DMS53 treated with DMSO at 0.1 percent for 48 hours (cell line): ENCODE data around the gene TBX1.

Experiments used
- DNase-seq: peaks from one replicate; lab custom pipeline; 2025; ENCODE audit not compliant: unreplicated experiment; lab: John Stamatoyannopoulos, UW

The TBX1 gene

DNA sequence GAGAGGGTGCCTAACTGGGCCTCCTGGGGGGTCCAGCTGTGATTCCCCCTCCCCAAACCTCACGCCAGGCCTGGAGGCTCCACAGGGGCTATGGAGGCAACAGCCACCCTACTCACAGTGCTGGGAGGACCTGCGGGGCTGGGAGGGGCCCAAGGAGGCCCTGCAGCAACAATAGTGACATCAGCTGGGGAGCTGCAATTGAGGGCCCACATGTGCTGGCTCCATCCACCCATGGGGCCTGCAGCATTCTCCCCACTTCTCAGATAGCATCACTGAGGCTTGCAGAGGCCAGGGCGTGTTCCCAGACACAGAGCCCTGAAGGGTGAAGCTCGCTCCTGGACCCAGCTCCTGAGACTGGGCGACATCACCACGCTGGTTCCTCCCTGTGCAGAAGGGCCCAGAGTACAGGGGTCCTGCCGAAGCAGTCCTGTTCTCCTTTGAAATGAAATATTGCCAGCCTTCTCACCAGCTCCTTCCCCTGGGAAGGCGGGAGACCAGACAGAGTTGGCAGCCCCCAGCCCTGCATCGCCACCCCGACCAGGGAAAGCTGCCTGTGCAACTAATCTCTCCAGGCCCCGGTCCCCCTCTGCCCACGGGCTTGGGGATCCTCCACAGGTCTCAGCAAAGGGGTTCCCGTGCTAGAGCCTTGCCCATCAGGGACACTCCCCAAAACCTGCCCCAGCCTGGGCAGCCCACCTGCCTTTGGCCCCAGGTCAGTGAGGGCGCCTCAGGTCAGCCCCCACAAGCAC, 8.9 kb upstream of the TBX1 start:
- no peak for DNase-seq

DNA sequence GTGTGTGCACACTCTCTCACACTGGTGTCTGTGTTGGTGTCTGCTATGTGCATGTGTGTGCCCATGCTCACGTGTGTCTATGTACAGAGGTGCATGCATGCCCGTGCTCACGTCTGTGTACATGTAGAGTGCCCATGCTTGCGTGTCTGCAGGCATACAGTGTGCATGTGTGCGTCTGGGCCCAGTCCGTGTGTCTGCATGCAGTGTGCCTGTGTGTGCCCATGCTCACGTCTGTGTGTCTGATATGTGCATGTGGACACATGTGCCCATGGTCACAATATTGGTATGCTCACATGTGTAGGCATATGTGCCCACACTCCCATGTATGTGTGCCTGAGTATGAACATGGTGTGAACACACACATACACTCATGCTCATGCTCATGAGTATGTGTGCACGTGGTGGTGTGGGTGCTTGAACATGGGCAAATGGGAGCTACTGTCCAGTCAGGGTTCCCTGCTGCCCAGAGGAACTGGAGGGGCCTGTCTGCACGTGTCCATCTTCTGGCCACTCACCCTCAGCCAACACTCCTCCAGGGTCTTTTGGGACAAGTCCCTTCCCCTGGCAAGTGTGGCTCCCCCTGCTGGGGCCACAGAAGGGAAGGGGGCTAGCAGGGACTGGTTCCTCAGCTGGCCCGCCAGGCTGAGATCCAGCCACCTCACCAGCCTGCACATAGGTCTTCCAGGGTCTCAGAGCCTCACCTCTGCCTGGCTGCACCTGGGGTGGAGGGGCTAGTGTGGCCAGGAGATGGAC, 7.3 kb upstream of the TBX1 start:
- DNase-seq, result no peak

DNA sequence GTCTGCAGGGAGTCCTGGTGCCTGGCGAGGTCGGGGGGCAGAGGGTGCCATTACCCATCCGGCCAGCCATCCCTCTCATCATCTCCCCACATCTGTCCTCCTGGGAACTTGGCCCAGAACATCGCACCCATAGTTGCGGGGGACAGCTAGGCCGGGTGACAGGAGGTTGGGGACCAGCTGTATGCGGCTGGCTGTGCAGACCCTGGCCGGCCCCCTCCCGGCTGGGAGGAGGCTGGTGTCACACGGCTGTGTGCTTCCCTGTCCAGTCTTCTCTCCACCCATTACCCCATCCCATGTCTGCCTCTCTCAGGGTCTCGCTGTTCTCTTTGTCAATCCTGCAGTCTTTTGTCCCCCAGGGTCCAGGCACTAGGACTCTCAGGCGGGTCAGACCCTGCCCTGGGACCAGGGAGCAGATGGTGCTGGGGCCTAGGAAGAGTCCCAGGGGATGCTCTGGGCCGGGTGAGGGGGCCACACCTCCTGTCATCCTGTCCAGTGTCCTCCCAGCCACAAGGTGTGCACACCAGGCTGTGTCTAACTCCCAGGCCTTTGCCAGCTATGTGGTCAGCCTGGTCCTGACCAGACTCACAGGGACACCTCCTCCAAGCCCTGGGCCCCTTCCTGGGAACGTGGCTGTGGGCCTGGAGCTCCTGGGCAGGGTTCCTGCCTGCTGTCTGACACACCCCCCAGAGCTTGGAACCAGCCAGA, 6.4 kb upstream of the TBX1 start:
- DNase-seq, result no peak

DNA sequence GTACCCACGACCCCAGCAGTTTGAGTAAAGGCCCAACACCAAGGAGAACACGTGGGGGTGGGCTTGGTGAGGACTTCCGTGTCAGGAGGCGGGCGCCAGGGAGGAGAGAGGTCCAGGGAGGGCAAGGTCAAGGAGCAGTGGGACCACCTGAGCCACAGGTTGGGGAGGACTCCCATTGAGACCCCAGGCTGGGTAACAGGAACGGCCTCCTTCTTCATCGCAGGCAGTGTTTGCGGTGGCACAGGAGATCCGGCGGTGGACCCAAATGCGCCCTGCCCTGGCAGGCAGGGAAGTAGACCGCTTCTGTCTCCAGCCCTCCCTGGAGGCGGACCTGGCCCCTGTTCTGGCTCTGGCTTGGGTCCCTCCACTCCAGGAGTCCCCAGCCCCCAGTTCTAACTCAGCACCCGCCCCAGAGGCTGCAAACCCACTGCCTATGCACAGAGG, 5.9 kb upstream of the TBX1 start:
- DNase-seq, result no peak

DNA sequence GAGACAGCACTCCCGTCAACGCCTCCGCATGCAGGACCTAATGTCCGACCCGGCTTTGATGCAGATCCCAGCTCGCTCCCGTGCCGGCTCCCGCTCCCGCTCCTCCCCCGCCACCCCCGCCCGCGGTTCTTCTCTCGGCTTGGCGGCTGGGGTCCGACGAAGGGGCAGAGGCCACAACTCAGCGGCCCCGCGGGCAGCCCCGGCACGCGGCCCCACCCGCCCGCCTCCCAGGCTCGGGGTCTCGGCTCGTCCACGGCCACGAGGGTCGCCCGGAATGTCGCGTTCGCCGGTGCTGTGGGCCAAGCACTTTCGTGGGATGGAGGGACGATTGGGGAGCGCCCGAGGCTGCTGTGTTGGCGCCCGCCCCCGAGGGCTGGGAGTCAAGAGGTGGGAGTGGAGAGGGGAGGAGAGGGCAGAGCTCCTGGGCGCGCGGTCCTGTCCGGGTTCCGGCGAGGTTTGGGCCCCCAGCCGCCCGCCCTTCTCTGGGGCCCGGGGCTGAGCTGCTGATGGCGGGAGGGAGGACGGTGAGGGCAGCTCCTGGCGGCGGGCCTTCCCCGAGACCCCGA, 5.3 kb upstream of the TBX1 start:
- DNase-seq, result no peak

DNA sequence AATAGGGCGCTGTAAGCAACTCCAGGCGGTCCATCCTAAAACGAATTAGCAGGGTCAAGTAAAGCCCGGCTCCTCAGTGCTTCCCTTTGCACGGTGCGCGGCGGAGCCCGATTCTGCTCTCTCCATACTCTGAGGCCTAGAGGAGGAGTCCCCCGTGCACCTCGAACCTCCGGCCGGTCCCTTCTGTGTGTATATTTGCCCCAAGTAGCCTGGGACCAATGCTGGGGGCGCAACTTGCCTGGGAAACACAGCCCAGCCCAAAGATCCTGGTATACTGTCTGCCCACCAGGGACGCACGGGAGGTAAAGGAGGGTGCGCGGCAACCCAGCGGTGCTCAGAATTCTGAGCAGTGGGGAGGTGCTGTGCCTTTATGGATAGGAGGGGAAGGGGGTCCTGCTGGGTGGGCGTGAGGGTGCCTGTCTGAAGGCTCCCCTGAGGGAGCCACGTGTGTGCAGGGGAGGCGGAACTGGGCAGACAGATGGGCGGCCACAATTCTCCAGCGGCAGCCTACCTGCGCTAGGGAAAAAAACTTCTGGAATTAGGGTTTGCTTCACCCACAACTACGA, 4.8 kb upstream of the TBX1 start:
- DNase-seq, result no peak

DNA sequence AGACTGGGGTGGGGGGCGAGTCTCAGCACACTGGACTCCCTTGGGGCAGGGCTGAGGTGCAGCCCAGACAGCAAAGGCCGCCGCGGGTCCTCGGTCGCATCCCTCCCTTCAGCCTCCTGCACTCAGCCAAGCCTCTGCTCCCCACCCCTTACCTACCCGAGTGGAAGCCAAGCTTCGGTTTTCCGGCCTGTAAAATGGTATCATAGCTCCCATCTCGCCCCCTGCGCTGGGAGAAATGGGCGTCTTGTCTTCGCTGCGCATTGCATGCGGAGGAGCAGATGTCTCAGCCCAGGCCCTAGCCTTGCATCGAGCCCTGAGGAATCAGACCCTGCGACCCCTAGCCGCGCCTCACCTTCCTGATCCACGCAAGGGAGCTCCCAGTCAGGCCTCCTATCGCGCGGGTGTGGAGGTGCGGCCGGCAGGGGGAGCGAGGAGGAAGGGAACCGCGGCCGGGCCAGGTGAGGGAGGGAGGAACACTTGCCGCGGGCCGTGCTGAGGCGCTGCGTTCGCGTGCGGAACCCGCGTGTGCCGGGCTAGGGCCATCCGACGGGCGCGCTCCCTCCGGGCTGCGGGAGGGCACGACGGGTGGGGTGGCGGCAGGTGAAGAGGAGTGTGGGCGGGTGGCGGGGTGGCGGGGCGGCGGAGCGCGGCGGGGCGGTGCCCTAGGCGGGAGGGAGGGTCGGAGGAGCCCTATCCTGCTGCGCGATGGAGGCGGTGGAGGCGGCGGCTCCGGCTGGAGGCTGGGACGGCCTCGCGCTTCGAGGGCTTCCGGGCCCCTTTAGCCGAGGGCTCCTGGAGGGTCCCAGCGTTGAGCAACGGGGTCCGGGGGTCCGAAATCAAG, 4.1 kb upstream of the TBX1 start:
- no peak for DNase-seq

DNA sequence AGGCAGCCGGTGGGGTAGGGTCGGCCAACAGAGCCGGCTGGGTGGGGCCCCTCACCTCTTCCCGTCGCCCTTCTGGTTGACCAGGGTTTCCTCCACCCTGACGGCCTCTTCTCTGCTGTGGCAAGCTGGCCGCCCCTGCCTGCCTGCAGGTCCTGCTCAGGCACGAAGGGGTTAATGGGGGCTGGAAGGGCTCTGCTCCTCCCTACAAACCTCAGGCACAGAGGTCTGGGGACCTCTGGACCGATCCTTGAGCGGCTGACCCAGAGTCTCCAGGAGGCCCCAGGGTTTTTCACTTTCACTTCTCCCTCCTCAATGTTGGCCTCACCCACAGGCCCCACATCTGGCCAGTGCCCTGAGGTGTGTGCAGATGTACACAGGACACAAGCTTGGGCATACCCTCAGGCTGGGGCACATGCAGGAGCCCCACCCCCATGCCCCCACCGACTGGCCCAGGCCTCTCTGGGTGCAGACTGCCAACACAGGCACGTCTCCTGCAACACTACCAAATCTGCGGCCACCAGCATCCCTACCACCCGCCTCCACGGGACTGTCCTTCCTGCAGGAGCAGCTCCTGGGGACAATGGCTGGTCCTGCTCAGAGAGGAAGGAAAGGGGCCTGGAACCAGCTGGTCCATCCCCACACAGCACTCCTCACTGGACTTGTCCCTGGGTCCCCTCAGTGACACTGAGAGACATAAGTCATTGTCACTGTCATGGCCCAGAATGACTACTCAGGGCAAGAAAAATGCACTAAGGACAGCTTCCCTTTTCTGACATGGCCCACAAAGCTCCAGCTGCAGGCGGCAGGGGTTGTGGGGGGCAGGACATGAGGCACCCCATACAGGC, 3.2 kb upstream of the TBX1 start:
- DNase-seq, result no peak

DNA sequence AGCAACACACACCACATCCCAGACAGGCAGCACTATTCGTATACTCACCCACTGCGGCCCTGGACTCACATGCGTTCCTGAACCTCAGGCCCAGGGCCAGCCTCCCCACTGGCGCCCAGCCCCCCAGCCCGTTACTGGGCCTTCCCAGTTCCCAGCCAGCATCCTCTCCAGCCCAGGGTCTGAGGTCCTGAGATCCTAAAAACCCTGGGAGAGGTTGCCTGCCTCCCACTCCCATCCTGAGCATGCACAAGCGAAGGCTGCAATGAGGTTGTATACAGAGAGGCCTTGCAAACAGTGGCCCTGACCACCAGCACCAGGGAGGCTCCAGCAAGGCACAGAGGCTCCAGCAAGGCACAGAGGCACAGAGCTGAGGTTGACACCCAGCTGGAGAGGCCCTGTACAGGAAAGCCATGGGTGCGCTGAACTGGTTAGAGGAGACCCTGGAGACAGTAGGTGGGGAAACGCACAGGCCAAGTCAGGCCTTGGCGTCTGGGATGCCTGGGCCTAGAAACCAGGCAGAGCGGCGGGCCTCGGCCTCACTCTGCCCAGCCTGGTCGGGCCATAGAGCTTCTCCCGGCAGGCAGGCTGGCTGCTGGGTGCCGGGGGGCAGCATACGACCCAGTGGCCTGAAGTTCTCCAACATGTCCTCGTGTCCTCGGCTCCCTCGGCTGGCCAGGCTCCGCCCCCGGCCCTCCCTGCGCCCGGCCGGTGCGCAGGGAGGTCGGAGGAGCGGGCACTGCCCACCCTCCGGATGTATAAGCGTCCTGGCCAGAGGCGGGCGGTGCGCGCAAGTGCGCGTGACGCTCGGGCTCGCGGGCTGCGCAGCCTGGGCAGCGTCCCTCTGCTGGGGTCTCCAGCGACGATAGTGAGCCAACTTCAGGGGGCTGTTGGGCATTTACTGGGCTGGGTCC, 2.3 kb upstream of the TBX1 start:
- DNase-seq, result no peak

DNA sequence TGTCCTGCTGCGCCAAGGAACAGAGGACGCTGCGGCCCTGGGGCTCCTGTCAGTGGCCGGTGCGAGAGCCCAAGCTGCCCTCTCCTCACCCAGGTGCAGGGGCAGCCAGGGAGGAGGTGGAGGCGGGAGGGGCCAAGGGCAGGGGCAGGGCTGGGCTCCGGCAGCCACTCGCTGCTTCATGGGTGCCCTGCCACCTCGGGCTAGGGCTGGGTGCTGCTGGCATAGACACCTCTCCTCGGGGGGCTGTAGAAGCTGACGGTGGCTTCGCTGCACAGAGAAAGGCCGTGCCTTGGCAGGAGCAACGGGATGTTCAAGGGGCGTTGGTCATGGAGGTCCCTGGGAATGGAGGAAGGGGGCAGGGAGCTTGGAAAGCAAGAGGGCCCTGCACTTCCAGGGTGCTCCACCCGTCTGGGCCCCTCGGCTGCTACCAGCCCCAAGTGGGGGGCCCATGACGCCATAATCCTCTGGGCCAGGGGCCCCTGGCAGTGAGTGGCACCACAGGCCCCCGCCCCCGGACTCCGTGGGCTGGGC, 1.6 kb upstream of the TBX1 start:
- DNase-seq, result no peak

DNA sequence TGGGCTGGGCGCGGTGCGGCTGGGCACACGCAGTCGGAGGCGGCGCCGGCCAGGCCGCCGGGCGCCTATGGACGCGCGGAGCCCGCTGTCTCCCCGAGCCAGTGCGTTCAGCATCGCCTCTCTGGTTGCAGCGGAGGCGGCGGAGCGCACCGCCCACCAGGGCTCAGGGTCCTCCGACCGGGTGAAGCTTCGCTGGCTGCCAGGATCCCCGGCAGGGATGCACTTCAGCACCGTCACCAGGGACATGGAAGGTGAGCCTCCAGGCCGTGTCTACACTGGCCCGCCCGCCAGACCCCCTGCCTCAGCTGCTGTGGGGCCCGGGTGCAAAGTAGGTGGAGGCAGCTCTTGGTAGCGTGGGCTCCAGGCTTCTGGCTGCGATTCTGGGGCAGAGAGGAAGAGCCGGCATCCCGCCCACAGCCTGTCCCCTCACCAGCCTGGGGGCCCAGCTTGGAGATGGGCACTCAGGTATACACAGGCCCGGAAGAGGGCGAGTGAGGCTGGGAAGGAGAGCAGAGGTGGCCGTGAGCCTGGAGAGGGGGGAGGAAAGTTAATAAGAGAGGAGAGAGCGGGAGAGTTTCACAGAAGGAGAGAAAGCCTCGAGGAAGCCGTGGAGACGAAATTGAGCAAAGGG, 1.0 kb upstream of the TBX1 start:
- no peak for DNase-seq

DNA sequence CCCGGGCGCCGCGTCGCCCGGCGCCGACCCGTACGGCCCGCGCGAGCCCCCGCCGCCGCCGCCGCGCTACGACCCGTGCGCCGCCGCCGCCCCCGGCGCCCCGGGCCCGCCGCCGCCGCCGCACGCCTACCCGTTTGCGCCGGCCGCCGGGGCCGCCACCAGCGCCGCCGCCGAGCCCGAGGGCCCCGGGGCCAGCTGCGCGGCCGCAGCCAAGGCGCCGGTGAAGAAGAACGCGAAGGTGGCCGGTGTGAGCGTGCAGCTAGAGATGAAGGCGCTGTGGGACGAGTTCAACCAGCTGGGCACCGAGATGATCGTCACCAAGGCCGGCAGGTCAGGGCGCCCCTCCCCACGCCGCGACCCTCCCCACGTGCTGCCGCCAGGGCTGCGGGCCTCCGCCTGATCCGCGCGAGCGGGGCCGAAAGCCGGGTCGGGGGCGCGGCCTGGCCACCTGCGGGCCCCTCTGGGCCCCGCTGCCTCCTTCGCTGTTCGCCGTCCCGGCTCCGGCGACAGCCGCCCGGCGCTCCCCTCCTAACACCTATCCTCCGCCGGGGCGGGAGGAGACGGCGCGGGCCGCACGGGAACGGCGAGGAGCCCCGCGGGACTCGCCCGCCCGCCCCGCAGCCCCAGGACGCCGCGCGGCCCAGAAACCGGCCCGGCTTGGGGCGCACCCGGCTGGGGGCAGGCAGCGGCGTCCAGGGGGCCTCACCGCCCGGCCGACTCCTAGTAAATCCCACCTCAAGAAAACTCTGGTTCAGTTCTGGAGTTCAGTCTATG, 560 bp downstream of the TBX1 start:
- no peak for DNase-seq

DNA sequence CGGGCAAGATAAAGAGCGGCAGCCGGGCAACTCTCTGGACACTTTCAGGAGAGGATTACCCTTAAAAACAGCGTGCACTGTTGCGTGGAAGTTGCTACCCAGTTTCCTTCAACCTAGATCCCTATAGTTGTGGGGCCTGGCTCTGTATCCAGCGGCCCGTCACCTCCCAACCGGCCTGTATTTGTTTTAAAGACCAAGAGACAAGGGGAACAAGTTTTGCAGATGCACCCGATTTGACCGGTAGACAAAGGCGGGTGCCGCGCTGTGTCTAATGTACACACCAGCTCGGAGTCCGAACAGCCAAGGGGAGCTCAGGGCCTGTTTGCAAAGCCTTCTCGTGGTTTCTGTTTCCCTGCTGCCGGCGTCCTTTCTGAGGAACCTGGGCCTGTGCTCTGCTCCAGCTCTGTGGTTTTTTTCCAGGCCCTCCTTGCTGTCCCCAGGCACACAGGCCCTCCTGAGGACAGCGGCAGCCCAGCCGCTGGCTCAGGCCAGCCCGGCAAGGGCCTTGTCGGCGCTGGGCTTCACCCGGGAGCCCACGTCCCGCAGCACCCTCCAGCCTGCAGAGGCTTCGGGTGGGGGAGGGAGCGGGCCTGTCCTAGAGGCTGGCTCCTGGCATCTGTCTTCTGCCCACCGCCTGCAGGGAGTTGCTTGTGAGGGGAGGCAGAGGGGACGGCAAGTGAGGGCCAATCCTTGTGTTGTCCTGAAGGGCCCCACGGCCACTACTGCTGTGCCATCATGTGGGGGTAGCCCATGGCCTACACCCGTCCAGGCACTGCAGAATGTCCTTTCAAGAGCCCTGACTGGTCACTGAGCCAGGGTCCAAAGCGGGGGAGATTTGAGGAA, 1.4 kb downstream of the TBX1 start:
- no peak for DNase-seq

DNA sequence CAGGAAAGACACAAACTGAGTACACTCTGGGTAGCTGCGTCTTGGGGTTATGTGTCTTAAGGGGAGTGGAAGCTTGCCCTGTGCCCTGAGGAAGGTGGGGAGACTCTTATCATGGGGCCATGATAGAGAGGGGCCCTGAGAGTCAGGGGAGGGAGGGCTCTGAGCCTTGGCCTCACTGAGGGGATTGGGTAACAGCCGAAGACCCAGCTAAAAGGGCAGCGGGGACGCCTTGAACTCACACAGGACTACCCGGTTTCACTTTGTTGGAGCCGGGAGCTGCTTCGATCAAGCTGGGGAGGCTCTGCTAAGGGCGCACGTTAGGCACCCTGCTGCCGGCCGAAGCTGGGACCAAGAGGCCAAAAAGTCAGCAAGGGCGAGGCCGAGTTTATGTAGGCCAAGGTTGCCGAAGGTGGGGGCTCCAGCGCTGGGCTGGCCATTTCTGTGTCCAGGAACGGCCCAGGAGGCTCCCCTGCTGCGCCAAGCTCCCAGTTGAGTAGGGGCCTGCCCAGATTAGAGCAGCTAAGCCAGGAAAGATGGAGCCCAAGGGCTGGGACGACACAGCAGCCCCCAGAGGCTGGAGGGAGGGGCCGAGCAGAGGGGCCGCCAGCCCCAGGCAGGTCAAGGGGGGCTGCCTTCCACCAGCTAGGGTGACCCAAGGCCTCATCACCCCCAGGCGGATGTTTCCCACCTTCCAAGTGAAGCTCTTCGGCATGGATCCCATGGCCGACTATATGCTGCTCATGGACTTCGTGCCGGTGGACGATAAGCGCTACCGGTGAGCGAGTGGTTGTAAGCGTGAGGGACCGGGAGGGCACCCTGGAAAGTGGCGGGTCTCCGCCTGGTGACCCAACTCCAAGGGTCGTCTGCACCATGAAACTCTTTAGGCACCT, 2.2 kb downstream of the TBX1 start:
- no peak for DNase-seq
